T-helper 17 cell (primary cell): ENCODE data around the gene PCDH9. TPM values are rescaled to one million over a fixed set of nuclear protein-coding genes. Genes with fewer than 3 reads are reported as not detected.

Experiments
- ATAC-seq: fragments of 150-1000 bp; cut with Tn5 transposase; 2 replicates; pipeline ENCODE4 v1.10.0; 2021; ENCODE audit warnings: mild to moderate bottlenecking, moderate library complexity
- DNase-seq, 3 donors: peaks; one replicate each; pipeline versions ENCODE4 v3.0.0 to v3.0.0-alpha.2; 2020 to 2021
- H3K9me3 ChIP-seq: one replicate; pipeline ENCODE4 v1.7.0; 2013; ENCODE audit warnings: low read length, mild to moderate bottlenecking; ENCODE audit not compliant: control insufficient read depth, poor library complexity, severe bottlenecking
- H3K27ac Mint-ChIP-seq: one replicate; pipeline ENCODE4 v1.8.0; 2022; ENCODE audit warnings: mild to moderate bottlenecking, moderate library complexity, mixed read lengths
- H3K27me3 Mint-ChIP-seq: one replicate; pipeline ENCODE4 v1.8.0; 2022; ENCODE audit warnings: mixed read lengths
- H3K36me3 Mint-ChIP-seq: one replicate; pipeline ENCODE4 v1.8.0; 2022; ENCODE audit warnings: low read depth, mixed read lengths
- H3K4me1 Mint-ChIP-seq: one replicate; pipeline ENCODE4 v1.8.0; 2022; ENCODE audit warnings: mild to moderate bottlenecking, mixed read lengths
- H3K4me3 Mint-ChIP-seq: one replicate; pipeline ENCODE4 v1.8.0; 2022; ENCODE audit warnings: mild to moderate bottlenecking, moderate library complexity, mixed read lengths
- total RNA-seq, 4 donors: library from RNA in 2 of 4; stranded (reverse) in 2 of 4; gene quantifications; one replicate each; pipeline ENCODE4 v1.2.3 and lab custom pipeline; 2022 to 2026

The PCDH9 gene
- total RNA-seq, 2 donors from 2014 or later: 0.50 to 0.67 TPM

DNA sequence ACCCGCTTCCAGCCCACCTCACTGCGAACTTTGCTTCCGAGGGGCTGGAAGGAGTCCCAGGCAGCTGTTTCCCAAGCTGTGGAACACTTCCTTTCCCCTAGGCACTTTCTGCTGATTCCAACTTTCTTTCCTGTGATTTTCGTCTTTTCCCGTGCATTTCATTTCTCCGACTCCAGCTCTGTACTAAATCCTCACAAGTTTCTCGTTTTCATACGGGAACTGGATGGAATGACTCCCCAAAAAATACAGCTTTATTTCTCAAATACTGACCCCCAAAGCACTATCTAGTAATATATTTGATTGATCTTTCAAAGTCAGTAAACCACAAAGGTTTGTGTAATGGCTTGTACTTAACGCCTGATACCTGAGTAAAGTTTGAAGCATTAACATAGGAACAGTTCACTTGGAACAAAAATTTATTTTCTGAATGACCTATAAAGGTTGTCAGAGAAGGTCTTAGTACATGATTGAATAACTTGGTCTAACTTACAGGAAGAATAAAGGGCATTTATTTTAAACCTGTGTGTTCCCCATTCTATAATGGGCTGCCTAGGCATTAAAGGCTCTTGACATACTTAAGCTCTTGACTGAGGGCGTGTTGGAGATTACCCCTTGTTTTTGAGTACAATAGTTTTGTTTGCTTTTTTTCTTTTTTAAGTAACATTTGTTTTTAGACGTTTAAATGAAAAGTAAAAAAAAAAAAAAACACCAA is 1.3 kb upstream of the PCDH9 start:
- H3K4me1 Mint-ChIP-seq: peaks cover 7% of the 10 kb centered on the region
- no peak overlapping the region for H3K27ac Mint-ChIP-seq
- no peaks in the 10 kb centered on the region for H3K36me3 Mint-ChIP-seq
- DNase-seq (no peak), ATAC-seq (no peak)
- peaks cover 13% of the 10 kb centered on the region for H3K27me3 Mint-ChIP-seq
- H3K9me3 ChIP-seq: no peaks in the 10 kb centered on the region
- H3K4me3 Mint-ChIP-seq: no peak overlapping the region

DNA sequence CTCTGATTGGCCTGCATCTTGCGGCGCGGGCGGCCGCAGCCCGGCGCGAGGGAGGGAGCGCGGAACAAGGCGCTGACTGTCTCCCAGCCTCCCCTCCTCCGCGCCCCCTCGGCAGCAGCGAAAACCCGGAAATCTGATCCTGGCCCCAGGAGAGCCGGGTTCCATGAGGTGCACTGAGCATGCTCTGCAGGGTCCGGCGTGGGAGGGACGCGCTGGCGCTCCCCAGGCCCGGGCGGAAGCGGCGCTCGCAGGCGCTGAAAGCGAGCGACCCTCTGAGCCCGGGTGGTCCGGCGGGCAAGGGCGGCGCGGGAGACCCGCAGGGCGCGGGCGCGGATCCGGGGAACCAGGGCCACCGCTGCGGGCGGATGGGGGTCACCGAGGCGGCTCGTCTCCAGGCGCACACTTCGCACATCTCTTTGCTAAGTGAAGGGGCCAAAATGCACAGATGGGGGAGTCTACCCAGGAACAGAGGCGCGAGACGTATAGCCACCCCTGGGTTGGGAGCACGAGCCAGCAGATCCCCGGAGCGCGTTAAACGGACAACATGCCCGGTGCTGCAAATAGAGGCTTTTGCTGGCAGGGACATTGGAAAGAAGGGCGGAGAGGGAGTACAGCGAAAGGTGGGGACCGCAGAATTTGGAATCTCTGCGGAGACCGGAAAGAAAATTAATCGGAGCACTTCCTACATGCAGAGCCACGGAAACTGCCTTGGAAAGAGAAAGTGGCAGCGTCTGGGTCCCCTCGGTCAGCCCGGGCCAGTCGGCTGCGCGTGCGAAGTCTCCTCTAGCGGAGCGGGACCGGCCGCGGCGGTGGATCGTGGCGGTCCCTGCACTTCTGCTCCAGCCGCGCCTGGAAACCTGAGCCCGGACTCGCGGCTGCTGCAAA is 510 bp upstream of the PCDH9 start:
- no peak overlapping the region for H3K27ac Mint-ChIP-seq
- peaks cover 7% of the 10 kb centered on the region for H3K4me1 Mint-ChIP-seq
- DNase-seq: peak; percentile 50 to 73 (median 62)
- H3K9me3 ChIP-seq: no peaks in the 10 kb centered on the region
- peak; percentile 97 for ATAC-seq
- no peaks in the 10 kb centered on the region for H3K36me3 Mint-ChIP-seq
- H3K4me3 Mint-ChIP-seq: no peak overlapping the region
- peaks cover 18% of the 10 kb centered on the region for H3K27me3 Mint-ChIP-seq

DNA sequence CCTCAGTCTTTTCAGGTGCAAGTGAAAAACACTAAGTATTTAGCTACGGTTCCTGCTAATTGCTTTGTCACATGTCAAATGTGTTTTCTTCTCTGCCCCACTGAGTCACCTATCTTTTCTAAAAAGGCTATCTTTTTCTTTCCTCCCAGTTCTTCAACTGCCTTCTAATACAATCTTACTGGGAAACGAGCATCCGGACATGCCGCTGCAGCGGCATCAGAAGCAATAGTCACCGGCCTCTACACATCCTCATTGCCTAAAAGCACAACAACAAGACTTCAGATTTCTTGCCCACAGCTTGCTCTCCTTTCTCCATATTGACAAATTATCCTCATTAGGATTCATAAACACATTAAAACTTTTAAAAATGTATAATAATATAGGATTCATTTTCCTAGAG is 1.2 kb downstream of the PCDH9 start:
- Mint-ChIP-seq H3K27me3 (peaks cover 22% of the 10 kb centered on the region), H3K36me3 (no peaks in the 10 kb centered on the region), H3K27ac (no peak overlapping the region), H3K4me3 (no peak overlapping the region), H3K4me1 (peaks cover 11% of the 10 kb centered on the region)
- no peak for DNase-seq
- ATAC-seq: no peak
- no peaks in the 10 kb centered on the region for H3K9me3 ChIP-seq

DNA sequence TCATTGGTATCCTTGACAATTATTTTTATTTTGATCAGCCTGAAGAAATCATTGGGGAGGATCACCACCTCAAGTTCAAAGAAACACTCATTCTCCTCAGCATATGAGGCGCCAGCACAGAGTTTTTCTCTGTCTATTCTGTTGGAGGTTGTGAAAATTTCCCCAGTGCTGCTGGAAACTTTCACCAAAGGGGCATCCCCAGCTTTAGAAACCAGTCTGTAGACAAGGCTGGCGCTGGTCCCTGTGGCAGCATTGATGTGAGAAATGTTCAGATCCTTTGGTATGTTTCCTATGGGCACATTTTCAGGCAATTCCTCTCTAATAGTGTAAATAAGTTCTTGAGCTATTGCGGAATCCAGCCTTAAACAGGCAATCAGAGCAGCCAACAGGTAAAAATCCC is 2.1 kb downstream of the PCDH9 start:
- Mint-ChIP-seq H3K27ac (no peak overlapping the region), H3K4me1 (peaks cover 12% of the 10 kb centered on the region), H3K4me3 (no peak overlapping the region), H3K36me3 (no peaks in the 10 kb centered on the region), H3K27me3 (peaks cover 24% of the 10 kb centered on the region)
- no peak for DNase-seq
- H3K9me3 ChIP-seq: no peaks in the 10 kb centered on the region
- no peak for ATAC-seq

DNA sequence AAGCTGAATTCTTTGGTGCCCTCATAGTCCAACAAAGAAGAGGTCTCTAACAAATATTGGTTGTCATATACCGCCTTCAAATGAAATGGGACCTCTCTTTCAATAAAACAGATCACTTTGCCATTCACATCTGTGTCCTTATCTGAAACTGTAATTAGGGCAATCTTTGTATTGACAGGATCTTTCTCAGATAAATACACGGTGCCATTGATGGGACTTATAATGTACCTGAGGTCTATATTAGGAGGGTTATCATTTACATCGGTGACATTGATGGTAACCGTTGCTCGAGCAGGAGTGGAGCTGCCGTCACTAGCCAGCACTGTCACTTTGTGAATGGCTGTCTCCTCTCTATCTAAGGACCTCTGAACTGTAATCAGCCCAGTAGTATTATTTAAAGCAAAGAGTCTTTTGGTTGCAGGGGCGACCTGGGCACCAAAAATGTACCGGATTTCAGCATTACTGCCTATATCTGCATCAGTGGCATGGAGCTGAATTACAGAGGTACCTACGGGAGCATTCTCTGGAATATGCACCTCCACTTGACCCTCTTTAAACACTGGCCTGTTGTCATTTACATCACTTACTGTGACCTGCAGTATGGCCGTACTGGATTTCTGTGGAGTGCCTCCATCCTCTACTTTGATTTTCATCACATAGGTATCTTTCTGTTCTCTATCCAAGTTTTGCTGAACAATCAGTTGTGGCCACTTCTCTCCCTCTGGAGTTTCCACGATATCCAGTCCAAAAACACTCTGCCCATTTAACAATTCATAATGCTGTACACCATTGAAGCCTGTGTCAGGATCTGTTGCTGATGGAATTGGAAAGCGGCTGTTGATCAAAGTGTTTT is 2.8 kb downstream of the PCDH9 start:
- H3K27me3 Mint-ChIP-seq: peaks cover 26% of the 10 kb centered on the region
- ATAC-seq: no peak

DNA sequence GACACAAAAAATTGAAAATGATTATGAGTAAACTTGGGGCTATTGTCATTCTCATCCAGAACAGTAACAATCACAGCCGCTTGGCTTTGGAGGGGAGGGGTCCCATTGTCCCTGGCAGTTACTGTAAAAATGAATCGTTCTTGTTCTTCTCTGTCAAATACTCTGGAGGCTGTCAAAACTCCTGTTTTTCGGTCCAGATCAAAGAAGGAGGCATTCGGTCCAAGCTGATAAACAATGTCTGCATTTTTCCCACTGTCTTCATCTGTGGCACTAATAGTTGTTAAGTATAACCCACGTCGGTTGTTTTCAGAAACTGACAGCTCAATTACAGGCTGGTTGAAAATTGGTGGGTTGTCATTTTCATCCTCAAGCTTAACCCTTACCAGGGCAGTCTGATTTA is 3.4 kb downstream of the PCDH9 start:
- H3K9me3 ChIP-seq: no peaks in the 10 kb centered on the region
- no peak overlapping the region for H3K4me3 Mint-ChIP-seq
- ATAC-seq (no peak), DNase-seq (no peak)
- H3K4me1 Mint-ChIP-seq: peaks cover 12% of the 10 kb centered on the region
- H3K27me3 Mint-ChIP-seq: peaks cover 26% of the 10 kb centered on the region
- no peak overlapping the region for H3K27ac Mint-ChIP-seq
- H3K36me3 Mint-ChIP-seq: no peaks in the 10 kb centered on the region

More for the DNA sequence above, 2.8 kb downstream of the PCDH9 start:
- Mint-ChIP-seq H3K4me1 (peaks cover 12% of the 10 kb centered on the region), H3K36me3 (no peaks in the 10 kb centered on the region), H3K4me3 (no peak overlapping the region), H3K27ac (no peak overlapping the region)
- no peaks in the 10 kb centered on the region for H3K9me3 ChIP-seq
- DNase-seq: no peak

DNA sequence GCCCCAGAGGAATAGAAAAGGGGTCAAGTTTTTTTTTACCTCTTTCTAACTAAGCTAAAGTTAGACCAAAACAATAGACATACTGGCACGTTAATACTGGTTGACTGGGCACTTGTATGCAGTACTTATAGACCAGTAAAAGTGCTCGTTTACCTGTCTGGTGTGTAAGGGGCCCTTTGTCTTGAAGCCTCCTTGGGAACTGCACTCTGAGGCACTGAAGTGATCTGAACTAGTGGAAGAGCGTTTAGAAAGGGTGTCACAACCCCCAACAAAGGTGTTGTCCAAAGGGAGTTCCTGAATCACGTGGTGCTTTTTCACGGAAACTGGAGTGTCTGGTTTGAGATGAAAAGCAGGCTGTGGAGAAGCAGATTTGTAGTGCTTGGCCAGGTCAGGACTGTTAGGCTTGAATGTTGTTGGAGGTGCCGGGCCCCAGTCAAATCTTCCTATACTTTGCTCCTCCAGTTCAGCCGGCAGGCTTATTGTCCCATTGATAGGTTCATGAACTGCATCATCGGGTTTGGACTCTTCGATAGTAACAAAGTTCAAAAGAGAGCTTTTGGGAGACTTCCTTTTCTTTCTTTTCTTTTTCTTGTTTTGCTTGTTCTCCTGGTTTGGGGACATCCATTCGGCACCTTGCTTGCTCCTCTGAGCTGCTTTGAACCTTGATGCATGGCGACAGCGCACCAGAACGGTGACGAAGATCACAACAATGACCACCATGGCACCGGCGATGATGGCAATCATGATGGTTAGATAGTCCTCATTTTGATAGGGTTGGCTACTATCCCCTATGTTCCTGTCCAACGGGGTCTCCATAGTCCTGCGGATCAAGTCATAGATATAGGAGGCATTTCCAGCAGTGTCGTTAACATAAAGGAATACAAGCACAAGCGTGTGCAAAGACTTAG is 4.6 kb downstream of the PCDH9 start:
- Mint-ChIP-seq H3K36me3 (no peaks in the 10 kb centered on the region), H3K4me3 (no peak overlapping the region), H3K4me1 (peaks cover 5% of the 10 kb centered on the region), H3K27ac (no peak overlapping the region), H3K27me3 (peaks cover 26% of the 10 kb centered on the region)
- no peak for DNase-seq
- H3K9me3 ChIP-seq: no peaks in the 10 kb centered on the region
- no peak for ATAC-seq

DNA sequence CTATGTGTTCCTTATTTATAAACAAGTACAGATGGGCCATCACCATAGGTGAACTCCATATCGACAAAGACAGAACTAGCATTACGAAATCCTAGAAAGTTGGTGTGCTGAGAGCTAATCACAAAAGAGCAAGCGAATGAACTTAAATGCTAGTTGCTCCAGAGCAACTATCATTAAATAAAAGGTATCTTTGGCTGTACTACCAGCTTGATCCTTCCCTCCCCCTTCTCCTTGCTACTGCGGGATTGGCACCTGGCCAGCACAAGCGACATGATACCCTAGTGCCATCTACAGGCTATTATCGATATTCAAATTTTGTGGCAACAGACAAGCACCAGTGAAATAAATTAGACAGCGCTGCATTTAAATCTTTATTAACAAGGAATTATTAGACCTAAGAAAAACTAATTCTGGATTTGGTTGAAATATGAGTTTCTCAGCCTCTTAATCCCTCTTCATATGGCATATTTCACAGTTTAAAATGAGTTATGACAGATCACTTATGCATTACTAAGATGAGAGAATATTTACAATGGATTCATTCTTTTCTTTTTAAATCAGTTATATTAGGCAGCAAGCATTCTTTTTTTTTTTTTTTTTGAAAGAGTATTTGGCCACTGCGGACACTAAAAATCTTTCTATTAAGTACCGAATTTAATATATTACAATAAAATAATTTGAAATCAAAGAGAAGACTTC is 5.8 kb downstream of the PCDH9 start:
- no peaks in the 10 kb centered on the region for H3K9me3 ChIP-seq
- ATAC-seq (peak; percentile 76), DNase-seq (peak in 1 of 3 donors; percentile 20)
- Mint-ChIP-seq H3K36me3 (no peaks in the 10 kb centered on the region), H3K27ac (no peak overlapping the region), H3K27me3 (peaks cover 26% of the 10 kb centered on the region), H3K4me1 (peaks cover 5% of the 10 kb centered on the region), H3K4me3 (no peak overlapping the region)

DNA sequence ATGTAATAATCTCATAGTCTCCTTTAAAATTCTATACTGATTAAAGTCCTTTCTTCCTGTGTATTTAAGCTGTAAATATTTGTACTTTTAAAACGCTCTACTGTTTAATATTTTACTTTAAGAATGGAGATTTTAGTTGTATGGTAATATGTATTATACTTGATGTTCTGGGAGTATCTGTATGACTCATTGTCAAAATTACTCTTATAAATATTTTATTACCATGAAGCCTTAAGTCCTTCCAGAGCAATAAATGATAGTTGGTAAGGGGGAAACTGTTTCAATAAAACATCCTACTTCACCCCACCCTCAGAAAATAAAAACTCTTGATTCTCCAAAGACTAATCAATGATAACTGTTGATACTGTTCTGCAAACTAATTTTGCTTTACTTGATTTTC is 6.4 kb downstream of the PCDH9 start:
- no peaks in the 10 kb centered on the region for H3K36me3 Mint-ChIP-seq
- DNase-seq (no peak), ATAC-seq (no peak)
- no peaks in the 10 kb centered on the region for H3K9me3 ChIP-seq
- H3K4me3 Mint-ChIP-seq: no peak overlapping the region
- H3K27ac Mint-ChIP-seq: no peak overlapping the region
- H3K27me3 Mint-ChIP-seq: peaks cover 26% of the 10 kb centered on the region
- H3K4me1 Mint-ChIP-seq: peaks cover 5% of the 10 kb centered on the region

DNA sequence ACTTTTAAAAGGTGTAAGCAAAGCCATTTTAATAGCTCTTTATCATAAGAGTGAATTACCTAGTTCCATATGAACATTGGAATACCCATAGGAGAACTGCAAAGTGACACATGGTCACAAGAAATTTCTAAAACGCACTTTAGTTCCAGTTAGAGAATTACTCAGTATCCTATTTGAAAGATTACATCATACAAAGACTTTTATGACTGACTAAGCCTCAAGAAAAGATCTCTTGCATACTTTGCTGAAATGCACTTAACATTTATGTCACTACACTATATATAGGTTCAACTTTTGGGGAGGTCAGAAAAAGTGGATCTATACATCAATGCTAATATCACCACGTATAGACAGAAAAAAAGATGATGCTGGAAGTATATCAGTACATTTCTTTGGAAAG is 7.1 kb downstream of the PCDH9 start:
- H3K9me3 ChIP-seq: no peaks in the 10 kb centered on the region
- Mint-ChIP-seq H3K27ac (no peak overlapping the region), H3K27me3 (peaks cover 25% of the 10 kb centered on the region), H3K4me1 (peaks cover 5% of the 10 kb centered on the region), H3K4me3 (no peak overlapping the region), H3K36me3 (no peaks in the 10 kb centered on the region)
- no peak for DNase-seq
- no peak for ATAC-seq

DNA sequence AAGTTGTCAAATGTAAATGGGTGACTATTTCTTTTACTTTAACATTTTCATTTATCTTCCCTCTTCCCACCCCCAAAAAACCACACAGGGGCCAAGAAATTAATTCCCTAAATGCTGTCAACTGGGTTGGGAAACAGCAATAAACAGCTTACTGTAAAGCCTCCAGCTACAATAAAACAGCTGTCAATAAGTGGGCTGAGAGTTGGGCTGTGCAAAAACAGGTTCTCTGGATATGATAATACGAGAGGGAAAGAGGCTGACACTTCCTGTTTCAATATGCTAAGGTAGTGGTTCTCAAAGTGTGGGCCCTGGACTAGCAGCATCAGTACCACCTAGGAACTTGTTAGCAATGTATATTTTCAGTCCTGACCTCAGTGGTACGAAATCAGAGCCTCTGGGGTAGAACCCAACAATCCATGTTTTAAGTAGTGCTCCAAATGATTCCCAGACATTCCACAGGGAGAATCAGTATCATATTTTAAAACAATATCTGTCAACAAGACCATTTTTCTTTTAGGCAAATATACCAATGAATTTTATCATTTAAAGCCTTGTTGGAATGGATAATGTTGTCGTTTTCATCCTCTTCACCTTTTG is 8.4 kb downstream of the PCDH9 start:
- Mint-ChIP-seq H3K4me1 (peaks cover 5% of the 10 kb centered on the region), H3K27ac (no peak overlapping the region), H3K4me3 (no peak overlapping the region), H3K27me3 (peaks cover 16% of the 10 kb centered on the region), H3K36me3 (no peaks in the 10 kb centered on the region)
- no peak for ATAC-seq
- no peaks in the 10 kb centered on the region for H3K9me3 ChIP-seq
- DNase-seq: no peak

DNA sequence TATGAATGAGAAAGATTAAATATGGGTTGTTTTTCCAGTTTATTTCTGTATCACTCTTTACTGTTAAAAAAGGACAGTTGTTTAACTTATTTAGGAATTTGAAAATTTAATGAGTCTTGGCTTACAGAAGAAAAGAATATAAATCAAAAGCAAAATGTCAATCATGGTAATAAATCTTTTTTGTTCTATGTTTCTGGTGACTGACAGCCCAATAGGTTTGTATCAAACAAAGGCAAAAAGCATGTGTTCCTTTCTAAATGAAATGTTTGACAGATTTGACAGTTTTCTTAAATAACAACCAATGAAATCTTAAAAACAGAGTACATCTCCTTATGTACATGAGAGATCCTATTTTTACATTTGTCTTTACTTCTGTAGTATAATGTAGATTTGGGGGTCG is 11.0 kb downstream of the PCDH9 start:
- ATAC-seq: no peak
- Mint-ChIP-seq H3K4me3 (no peak overlapping the region), H3K27ac (no peak overlapping the region), H3K27me3 (peaks cover 4% of the 10 kb centered on the region), H3K36me3 (no peaks in the 10 kb centered on the region), H3K4me1 (peaks cover 2% of the 10 kb centered on the region)
- DNase-seq: no peak
- no peaks in the 10 kb centered on the region for H3K9me3 ChIP-seq
